ENCODE results near the gene PKP2. TPM values are rescaled to one million over a fixed set of nuclear protein-coding genes. Genes with fewer than 3 reads are reported as not detected.

PKP2 gene
- total and polyA plus RNA-seq, 2 of the 4 experiments (the other 2 are of a cell fraction), result 0.10 to 0.18 TPM

- Histone ChIP-seq H3K56ac (ENCODE audit: extremely low read depth, insufficient read depth, low read length) (no peak overlapping the region), H2BK5ac (ENCODE audit: low read depth, low read length, poor library complexity, severe bottlenecking) (no peak overlapping the region), H3K9me3 (ENCODE audit: control insufficient read depth, insufficient read depth, low read length) (no peaks in the 10 kb centered on the region; the same call in 1 of the 2 replicates), H2BK20ac (ENCODE audit: low read depth, low read length) (no peak overlapping the region), H2AFZ (replicated peaks; ENCODE audit: low read length, poor library complexity) (no peak overlapping the region), H3K14ac (replicated peaks; ENCODE audit: low read depth, low read length) (no peak overlapping the region), H4K91ac (ENCODE audit: insufficient read depth, low read depth, low read length) (no peak overlapping the region), H3K27me3 (ENCODE audit: control insufficient read depth, insufficient read depth, low read length) (no peaks in the 10 kb centered on the region), H3K18ac (ENCODE audit: low read depth, low read length) (no peak overlapping the region), H3K9me1 (ENCODE audit: insufficient read depth, low read length) (no peaks in the 10 kb centered on the region), H3K4ac (ENCODE audit: low read depth, low read length) (no peak overlapping the region), H2BK15ac (ENCODE audit: low read depth, low read length) (no peak overlapping the region), H4K20me1 (ENCODE audit: insufficient read depth, low read length) (no peaks in the 10 kb centered on the region), H3K9ac (ENCODE audit: low read depth, low read length) (no peak overlapping the region), H3K4me3 (ENCODE audit: insufficient read depth, low read depth, low read length) (no peak overlapping the region), H2AK5ac (ENCODE audit: low read depth, low read length) (no peak overlapping the region), H4K8ac (ENCODE audit: low read depth in 2 of 2, low read length in 2 of 2) (no peak overlapping the region), H3K79me1 (ENCODE audit: low read depth in 1 of 2, low read length in 2 of 2) (no peaks in the 10 kb centered on the region), H3K23ac (ENCODE audit: low read depth, low read length) (no peak overlapping the region), H4K5ac (ENCODE audit: low read depth, low read length) (no peak overlapping the region), H3K4me1 (ENCODE audit: control insufficient read depth, insufficient read depth, low read length) (no peaks in the 10 kb centered on the region), H2AK9ac (replicated peaks; ENCODE audit: low read depth, low read length, poor library complexity) (no peak overlapping the region), H3K27ac (ENCODE audit: insufficient read depth, low read length) (no peak overlapping the region), H2BK120ac (ENCODE audit: low read depth, low read length) (no peak overlapping the region), H3K36me3 (ENCODE audit: control insufficient read depth, insufficient read depth, low read length) (no peaks in the 10 kb centered on the region), H3K4me2 (ENCODE audit: low read depth, low read length) (no peak overlapping the region)
- no peak for DNase-seq
- no CpG with 5 or more reads among the region's 7 CpGs for WGBS, 2 experiments (ENCODE audit: extremely low coverage in 2 of 2, insufficient read length in 1 of 2)
- in situ Hi-C loops (cut with MboI; ENCODE audit: low sequenced_read_pairs) (no loop called here), dilution Hi-C loops (cut with HindIII; ENCODE audit: low sequenced_read_pairs, unreplicated experiment) (no loop called here), intact Hi-C loops (cut with micrococcal nuclease) (no loop called here)
- BruUV-seq (replicated peaks), result no TSS peak
- ATAC-seq (ENCODE audit: low read depth), result no peak
- CTCF ChIA-PET, result interaction anchor here (0.6 kb wide), 1 partner anchor 25 kb away, joined by 5 read pairs; no protein-coding TSS in a partner anchor
- POLR2A ChIA-PET (ENCODE audit: unreplicated experiment), result no interaction called here
- TF ChIP-seq NFE2L2 (IDR thresholded peaks at IDR 0.05; ENCODE audit: low read depth, low read length) (no peak), CEBPB (IDR thresholded peaks at IDR 0.05; ENCODE audit: low read depth, low read length) (no peak), MXI1 (IDR thresholded peaks at IDR 0.05; ENCODE audit: borderline replicate concordance, low read depth, low read length) (no peak), SMC3 (IDR thresholded peaks at IDR 0.05; ENCODE audit: low read depth, low read length) (no peak)
Measured at GRCh38 chr12:32811686-32812392, 84.7 kb downstream of the PKP2 start.
